A673 (cell line): ENCODE data around the gene TACC3. TPM values are rescaled to one million over a fixed set of nuclear protein-coding genes. Genes with fewer than 3 reads are reported as not detected.
A peak's percentile ranks its signal among the peaks of the same experiment; 100 is the strongest.

ENCODE experiments used
- BruUV-seq: library from RNA; stranded (reverse); fragments of 400-500 nt; replicated peaks from 2 replicates; lab custom pipeline; 2021; lab: Mats Ljungman, UMichigan
- CTCF ChIA-PET: fragments of 300-600 bp; sonication (Branson Sonifier 250); formaldehyde crosslinking; loops from one replicate; lab custom pipeline; 2022; ENCODE audit warnings: antibody characterized with exemption; lab: Charles Lee
- POLR2A ChIA-PET: fragments of 300-600 bp; sonication (Branson Sonifier 250); formaldehyde crosslinking; loops from one replicate; lab custom pipeline; 2022; ENCODE audit warnings: antibody characterized with exemption; ENCODE audit not compliant: low non-redundant PET; lab: Charles Lee
- DNase-seq: peaks from one replicate; pipeline ENCODE4 v3.0.0-alpha.2; 2015; ENCODE audit warnings: low spot score
- H3K27ac ChIP-seq: fragments of 200-600 bp; sonication (generic); 2 replicates; pipeline ENCODE4 v1.5.1; 2016; ENCODE audit warnings: mixed run types, low read depth, mild to moderate bottlenecking, mixed read lengths, antibody characterized with exemption, low read length; ENCODE audit not compliant: poor library complexity, severe bottlenecking
- H3K27me3 ChIP-seq: fragments of 200-600 bp; sonication (generic); replicated peaks from 2 replicates; pipeline ENCODE4 v1.6.1; 2017; ENCODE audit warnings: mixed run types, low read depth, mild to moderate bottlenecking, mixed read lengths, antibody characterized with exemption, low read length; ENCODE audit not compliant: insufficient read depth, poor library complexity
- H3K36me3 ChIP-seq: fragments of 200-600 bp; sonication (generic); 2 replicates; pipeline ENCODE4 v1.6.1; 2016; ENCODE audit warnings: mixed run types, mild to moderate bottlenecking, mixed read lengths, antibody characterized with exemption, low read length; ENCODE audit not compliant: insufficient read depth, poor library complexity, severe bottlenecking
- H3K4me1 ChIP-seq: fragments of 200-600 bp; sonication (generic); 2 replicates; pipeline ENCODE4 v1.6.1; 2017; ENCODE audit warnings: mixed run types, mild to moderate bottlenecking, mixed read lengths, antibody characterized with exemption, low read length; ENCODE audit not compliant: insufficient read depth, poor library complexity, severe bottlenecking
- H3K4me3 ChIP-seq: fragments of 200-600 bp; sonication (generic); 2 replicates; pipeline ENCODE4 v1.5.1; 2016; ENCODE audit warnings: low read depth, mixed run types, mild to moderate bottlenecking, mixed read lengths, low read length; ENCODE audit not compliant: poor library complexity, severe bottlenecking
- H3K9me3 ChIP-seq: fragments of 200-600 bp; sonication (generic); 2 replicates; pipeline ENCODE4 v1.6.1; 2016; ENCODE audit warnings: mixed run types, low read depth, mild to moderate bottlenecking, mixed read lengths, antibody characterized with exemption, low read length; ENCODE audit not compliant: poor library complexity, severe bottlenecking
- CTCF ChIP-seq: fragments of 300-800, 200-600 bp; sonication (generic); conservative IDR thresholded peaks from 2 replicates; pipeline ENCODE4 v1.5.1; 2017; ENCODE audit warnings: low read depth, mild to moderate bottlenecking, antibody characterized with exemption, low read length, moderate library complexity, mixed read lengths
- EZH2 ChIP-seq: fragments of 200-600 bp; sonication (generic); IDR thresholded peaks from 2 replicates; pipeline ENCODE4 v1.6.1; 2017; ENCODE audit warnings: borderline replicate concordance, low read depth, mild to moderate bottlenecking, mixed read lengths, antibody characterized with exemption, low read length; ENCODE audit not compliant: poor library complexity, severe bottlenecking
- intact Hi-C: fragments of 100-400 bp; cut with micrococcal nuclease; formaldehyde crosslinking; loops from one replicate; pipeline ENCODE4 v1.10.0; 2022; ENCODE audit not compliant: unreplicated experiment
- total RNA-seq: library from RNA; stranded (reverse); gene quantifications from 2 replicates; pipeline ENCODE4 v1.2.3, GENCODE V29; 2021

Gene TACC3
- total RNA-seq, 1 experiment from 2014 or later = 246 TPM

- H3K4me3 ChIP-seq = no peak overlapping the region
- no peak for DNase-seq
- ChIA-PET POLR2A (no interaction called here), CTCF (no interaction called here)
- BruUV-seq = no TSS peak
- no peaks in the 10 kb centered on the region for H3K27me3 ChIP-seq
- intact Hi-C loops = no loop called here
- H3K36me3 ChIP-seq = peaks cover 65% of the 10 kb centered on the region
- TF ChIP-seq EZH2 (no peak), CTCF (no peak)
- peaks cover 29% of the 10 kb centered on the region for H3K4me1 ChIP-seq
- no peak overlapping the region for H3K27ac ChIP-seq
- no peaks in the 10 kb centered on the region for H3K9me3 ChIP-seq
Measured at GRCh38 chr4:1706358-1706757, 15.0 kb upstream of the TACC3 start.

GRCh38 chr4:1708581-1708980 lies 12.7 kb upstream of the TACC3 start:
- ChIA-PET CTCF (interaction anchor here (2.2 kb wide), 1 partner anchor 15 kb away, joined by 6 read pairs; no protein-coding TSS in a partner anchor), POLR2A (no interaction called here)
- BruUV-seq = no TSS peak
- Histone ChIP-seq H3K27ac (no peak overlapping the region), H3K36me3 (peaks cover 44% of the 10 kb centered on the region), H3K4me3 (no peak overlapping the region), H3K27me3 (no peaks in the 10 kb centered on the region), H3K9me3 (no peaks in the 10 kb centered on the region), H3K4me1 (peaks cover 29% of the 10 kb centered on the region)
- DNase-seq = no peak
- TF ChIP-seq EZH2 = no peak
- no peak for TF ChIP-seq CTCF
- intact Hi-C loops = no loop called here

- Histone ChIP-seq H3K9me3 (no peaks in the 10 kb centered on the region), H3K27me3 (no peaks in the 10 kb centered on the region), H3K4me3 (peak overlapping the region; percentile 85), H3K4me1 (peaks cover 24% of the 10 kb centered on the region), H3K36me3 (peaks cover 32% of the 10 kb centered on the region), H3K27ac (peak overlapping the region; percentile 100)
- POLR2A ChIA-PET = no interaction called here
- TF ChIP-seq CTCF = no peak
- TF ChIP-seq EZH2 = no peak
- CTCF ChIA-PET = no interaction called here
- no TSS peak for BruUV-seq
- intact Hi-C loops = no loop called here
- DNase-seq = no peak
Measured at GRCh38 chr4:1711055-1711570, 10.2 kb upstream of the TACC3 start.
